Fibroblast of gingiva (primary cell): Measurements from ENCODE around the gene ATP6V0C.

Experiments used
- DNase-seq: peaks from one replicate; pipeline ENCODE4 v3.0.0-alpha.2; 2011; ENCODE audit warnings: low read depth

Gene ATP6V0C

DNA sequence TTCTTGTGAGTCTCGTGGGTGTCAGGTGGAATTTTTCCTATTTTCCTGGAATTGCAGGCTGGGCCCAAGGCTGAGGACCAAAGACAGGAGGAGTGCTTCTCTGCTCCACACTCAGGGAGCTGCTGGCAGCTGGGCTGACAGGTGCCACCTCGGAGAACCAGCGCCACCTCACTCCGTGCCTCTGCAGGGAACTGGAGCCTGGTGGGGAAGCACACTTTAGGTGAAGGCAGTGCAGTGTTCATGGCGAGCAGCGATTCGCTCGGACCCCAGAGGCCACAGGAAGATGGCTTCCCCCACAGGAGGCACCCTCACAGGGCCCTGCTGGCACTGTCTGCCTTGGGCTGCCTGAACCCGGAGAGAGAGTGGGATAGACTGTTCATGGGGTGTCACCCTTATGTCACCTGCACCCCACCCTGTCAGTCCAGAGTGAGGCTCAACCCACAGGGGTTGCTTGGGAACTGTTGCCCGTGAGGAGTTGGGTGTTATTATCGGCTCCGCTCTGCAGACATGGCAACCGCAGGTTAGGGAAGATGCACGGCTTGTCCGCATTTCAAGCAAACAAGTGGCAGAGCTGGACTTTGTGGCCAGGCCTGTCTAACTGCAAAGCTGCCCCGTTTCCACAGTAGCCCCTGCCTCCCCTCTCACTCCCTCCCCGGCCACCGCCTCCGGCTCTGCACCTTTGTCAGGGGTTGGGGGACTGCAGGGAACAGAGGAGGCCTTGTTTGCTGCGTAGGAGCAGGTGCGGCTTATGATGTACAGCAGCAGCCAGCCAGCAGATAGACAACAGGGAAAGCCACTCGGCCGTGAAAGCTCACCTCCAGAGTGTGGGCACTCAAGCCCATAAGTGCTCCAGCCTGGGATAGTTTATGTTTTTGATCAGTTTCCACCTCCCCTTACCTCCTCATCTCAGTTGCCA lies 23.3 kb upstream of the ATP6V0C start:
- DNase-seq: no peak

DNA sequence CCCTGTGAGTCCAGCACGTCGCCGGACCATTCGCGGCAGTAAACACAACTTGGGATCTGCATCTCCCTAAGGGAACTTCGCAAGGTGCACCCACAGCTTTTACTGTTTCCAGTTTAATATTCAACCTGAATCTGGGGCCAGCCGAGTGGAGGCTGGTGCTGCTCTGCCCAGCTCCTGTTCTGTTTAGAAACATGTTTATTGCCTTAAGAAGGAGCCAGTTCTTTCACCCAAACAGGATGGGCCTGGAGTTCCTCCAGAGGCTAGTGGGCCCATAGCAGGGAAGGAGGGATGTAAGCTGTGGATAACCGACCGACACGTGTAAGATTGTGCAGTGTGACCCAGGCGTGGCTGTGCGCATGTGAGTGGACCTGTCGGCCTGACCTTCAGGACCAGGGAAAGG lies 21.5 kb upstream of the ATP6V0C start:
- no peak for DNase-seq

DNA sequence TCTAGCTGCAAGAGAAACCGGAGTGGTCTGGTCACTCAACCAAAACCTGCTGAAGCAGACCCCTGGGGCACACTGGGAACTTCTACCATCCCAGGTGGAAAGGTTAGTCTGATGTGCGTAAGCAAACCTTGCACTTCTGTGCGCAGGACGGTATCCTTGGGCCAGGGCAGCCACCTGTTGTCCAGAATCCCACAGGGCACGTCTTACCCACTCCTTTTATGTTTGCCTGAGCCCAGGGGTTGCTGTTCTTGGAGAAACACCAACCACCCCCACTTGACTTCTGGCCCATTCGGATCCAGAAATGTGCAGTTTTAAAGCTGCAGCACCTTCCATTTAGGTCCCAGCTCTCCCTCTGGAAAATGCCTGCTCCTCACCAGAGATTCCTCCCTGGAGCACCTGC lies 20.1 kb upstream of the ATP6V0C start:
- DNase-seq: no peak

DNA sequence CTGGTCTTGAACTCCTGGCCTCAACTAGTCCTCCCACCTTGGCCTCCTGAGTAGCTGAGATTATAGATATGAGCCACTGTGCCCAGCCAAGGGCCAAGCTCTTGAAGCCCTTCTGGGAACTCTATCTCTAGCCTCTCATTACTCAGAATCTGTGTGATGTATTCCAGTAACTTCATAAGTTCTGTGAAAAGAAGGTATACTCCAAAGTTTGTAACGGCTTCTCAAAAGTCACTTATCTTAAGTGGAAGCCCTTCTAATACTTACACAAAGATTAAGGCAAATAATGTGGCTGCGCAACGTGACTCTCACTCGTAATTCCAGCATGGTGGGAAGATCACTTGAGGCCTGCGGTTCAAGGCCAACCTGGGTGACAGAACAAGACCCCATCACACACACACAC lies 19.1 kb upstream of the ATP6V0C start:
- DNase-seq: no peak

DNA sequence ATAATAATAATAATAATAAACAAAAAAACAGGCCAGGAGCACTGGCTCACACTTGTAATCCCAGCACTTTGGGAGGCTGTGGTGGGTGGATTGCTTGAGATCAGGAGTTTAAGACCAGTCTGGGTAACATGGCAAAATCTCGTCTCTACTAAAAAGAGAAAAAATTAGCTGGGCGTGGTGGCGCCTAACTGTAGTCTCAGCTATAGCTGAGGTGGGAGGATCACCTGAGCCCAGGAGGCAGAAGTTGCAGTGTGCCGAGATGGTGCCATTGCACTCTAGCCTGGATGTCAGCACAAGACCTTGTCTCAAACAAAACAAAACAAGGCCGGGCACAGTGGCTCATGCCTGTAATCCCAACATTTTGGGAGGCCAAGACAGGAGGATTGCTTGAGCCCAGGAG lies 18.7 kb upstream of the ATP6V0C start:
- no peak for DNase-seq

DNA sequence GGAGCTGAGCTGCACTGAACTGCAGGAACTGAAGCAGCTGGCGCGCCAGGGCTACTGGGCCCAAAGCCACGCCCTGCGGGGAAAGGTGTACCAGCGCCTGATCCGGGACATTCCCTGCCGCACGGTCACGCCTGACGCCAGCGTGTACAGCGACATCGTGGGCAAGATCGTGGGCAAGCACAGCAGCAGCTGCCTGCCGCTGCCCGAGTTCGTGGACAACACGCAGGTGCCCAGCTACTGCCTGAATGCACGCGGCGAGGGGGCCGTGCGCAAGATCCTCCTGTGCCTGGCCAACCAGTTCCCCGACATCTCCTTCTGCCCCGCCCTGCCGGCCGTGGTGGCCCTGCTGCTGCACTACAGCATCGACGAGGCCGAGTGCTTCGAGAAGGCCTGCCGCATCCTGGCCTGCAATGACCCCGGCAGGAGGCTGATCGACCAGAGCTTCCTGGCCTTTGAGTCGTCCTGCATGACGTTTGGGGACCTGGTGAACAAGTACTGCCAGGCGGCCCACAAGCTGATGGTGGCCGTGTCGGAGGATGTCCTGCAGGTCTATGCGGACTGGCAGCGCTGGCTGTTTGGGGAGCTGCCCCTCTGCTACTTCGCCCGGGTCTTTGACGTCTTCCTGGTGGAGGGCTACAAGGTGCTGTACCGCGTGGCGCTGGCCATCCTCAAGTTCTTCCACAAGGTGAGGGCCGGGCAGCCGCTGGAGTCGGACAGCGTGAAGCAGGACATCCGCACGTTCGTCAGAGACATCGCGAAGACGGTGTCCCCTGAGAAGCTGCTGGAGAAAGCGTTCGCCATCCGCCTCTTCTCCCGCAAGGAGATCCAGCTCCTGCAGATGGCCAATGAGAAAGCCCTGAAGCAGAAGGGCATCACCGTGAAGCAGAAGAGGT lies 17.3 kb upstream of the ATP6V0C start:
- DNase-seq: no peak

DNA sequence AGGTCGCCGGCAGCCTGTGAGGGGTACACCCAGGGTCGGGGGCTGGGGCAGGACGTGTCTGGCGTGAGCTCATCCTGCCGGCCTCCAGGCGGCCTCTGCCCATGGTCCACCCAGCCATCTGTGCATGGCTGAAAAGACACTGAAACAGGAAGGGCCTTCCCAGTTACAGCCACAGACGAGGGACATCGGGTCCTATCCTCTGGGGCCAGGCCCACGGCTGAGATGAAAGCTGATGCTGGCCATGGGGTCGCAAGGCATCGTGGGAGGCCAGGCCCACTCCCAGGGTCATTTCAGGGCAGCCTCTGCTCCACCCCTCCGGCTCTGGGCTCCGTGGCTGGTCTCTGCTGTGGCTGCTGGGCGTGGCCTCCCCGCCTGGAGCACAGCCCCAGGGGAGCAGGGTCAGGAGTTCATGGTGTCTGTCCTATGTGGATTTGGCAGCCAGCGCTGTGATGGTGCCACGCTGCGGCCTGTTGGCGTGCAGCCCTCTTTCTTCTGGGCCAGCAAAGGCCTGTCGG lies 16.6 kb upstream of the ATP6V0C start:
- DNase-seq: peak; percentile 18

DNA sequence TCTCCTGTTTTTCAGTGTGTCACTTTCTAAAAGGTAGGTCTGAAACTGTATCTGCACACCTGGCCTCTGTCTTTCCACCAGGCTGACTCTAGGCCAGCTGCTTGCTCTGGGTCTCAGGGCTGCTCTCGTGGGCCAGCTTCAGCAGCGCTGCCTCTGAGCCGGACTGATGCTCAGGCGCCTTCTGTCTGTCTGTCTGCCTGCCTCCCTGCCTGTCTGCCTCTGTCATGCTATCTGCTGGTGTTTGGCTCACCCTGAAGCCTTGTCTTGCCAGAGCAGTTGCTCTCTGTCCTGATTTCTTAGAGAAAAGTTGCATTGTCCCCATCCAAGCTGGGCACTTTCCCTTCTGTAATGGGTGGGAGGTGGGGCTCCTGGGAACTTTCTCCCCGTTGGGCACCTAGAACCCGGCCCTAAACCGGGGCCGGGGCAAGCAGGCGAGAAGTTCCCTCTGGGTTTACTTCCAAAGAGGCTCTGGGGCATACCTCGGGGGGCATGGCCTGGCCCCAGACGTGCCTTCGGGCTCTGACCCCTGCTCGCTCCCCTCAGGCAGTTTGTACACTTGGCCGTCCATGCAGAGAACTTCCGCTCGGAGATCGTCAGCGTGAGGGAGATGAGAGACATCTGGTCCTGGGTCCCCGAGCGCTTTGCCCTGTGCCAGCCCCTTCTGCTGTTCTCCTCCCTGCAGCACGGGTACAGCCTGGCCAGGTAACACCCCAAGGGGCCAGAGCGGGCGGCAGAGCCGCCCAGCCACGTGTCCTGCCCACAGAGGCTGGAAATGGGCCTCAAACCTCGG lies 15.9 kb upstream of the ATP6V0C start:
- DNase-seq: no peak

DNA sequence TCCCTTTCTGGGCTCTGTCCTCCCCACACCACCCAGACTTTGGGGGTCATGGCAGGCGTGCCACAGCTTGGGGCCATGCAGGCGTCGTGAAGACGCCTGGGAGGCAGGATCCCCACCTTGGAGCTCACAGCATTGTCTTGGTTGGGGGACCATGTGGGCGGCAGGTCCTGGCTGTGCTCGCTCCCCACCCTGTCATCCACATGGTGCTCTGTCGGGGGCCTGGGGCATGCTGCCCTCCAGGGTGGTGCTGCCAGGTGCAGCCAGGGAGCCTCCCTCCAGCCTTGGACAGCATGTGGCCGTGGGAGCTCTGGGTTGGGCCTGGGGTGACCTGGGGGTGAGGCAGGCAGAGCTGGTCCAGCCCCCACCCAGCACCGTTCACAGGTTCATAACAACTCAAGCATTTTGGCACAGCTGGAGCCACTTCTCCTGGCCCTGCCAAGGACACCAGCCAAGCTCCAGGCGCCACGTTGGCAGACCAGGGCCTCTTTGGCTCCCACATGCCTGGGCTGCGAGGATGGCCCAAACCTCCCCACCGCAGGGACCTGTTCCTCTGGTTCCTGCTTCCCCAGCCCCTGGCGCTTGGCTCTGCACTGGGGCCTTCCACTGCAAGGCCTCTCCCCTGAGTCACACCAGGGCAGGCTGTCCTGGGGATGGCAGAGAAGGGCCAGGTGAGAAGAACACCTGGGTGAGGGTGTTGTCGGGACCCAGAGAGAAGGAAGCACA lies 15.1 kb upstream of the ATP6V0C start:
- no peak for DNase-seq

DNA sequence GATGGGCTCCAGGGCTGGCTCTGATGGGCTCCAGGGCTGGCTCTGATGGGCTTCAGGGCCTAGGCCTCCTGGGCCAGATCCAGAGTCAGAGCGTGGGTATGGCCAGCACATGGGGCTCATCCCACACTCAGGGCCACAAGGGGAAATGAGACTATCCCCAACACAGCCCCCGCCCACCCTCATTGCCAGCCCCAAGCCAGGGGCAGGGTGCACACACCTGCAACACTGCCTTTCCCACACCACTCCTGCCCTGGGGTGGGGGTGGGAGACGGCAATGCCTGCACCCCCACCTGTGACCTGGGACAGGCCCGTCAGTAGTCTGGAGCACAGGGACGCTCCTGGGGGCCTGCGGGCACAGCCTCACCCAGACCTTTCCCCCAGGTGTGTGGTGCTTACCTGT lies 14.3 kb upstream of the ATP6V0C start:
- no peak for DNase-seq

DNA sequence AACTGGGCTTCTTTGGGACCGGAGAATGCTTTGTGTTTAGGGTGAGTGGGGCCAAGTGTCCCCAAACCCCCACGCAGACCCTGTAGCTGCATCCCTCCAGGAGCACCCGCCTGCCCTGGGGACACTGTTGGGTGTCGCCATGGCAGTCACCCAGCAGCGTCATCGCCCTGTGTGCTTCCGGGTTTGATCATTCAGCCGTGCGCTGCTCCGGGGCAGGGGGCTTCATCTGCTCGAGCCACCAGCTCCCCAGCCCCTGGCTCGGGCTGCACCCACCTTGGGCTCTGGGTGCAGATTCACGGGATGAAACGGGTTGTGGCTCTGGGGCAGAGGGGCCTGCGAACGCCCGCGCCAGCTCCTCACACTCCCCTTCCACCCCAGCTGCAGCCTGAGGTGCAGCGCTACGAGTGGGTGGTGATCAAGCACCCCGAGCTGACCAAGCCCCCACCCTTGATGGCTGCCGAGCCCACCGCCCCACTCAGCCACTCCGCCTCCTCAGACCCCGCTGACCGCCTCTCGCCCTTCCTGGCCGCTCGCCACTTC lies 13.8 kb upstream of the ATP6V0C start:
- no peak for DNase-seq

DNA sequence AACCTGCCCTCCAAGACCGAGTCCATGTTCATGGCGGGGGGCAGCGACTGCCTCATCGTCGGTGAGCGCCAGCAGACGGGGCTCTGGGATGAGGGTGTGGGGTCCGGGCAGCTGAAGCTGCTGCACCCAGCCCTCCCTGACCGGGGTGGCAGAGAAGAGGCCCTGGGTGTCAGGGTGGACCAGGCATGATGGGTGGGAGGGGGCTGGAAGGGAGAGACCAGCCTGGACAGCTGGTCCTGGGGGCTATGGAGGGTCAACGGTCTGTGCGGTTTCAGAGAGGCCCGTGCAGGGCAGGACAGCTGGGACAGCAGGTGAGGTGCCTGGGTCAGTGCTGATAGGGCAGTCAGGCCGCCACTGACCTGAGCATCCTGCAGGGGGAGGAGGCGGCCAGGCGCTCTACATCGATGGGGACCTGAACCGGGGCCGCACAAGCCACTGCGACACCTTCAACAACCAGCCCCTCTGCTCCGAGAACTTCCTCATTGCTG lies 13.3 kb upstream of the ATP6V0C start:
- DNase-seq: no peak

DNA sequence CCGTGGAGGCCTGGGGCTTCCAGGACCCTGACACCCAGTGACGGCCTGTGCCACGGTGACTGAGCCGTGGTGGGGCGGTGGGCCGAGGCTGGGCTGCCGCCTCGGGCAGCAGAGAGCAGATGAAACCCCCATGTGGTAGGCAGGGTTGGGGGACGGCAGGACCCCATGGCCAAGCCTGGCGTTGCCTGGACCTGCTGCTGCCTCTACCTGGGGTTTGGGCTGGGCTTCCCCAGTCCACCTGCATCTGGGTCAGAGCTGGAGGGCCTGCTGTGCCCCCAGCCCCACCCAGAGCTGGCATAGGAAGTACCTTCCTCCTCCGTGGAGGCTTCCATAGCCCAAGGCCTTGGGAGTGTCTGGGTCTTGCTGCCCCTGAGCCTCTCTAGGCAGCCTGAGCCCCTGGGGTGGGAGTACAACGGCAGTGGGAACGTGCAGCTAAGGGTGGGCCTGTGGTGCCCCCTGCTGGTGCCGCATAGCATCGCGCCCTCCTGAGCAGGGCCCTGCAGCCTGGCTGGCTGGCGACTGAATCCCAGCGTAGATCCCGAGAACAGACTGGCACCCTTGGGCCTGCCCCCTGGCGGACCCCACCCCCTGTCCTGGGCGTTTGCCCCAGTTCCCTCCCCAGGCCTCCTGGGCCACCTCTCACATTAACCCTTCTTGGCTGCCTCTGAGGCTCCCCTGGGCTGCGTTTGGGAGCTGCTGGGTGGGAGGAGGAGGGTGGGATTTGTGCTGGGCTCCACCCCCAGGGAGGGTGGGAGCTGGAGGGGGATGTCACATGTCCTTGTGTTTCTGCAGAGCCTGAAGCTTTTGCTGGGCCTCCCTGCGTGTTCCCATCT lies 12.6 kb upstream of the ATP6V0C start:
- DNase-seq: peak; percentile 64

DNA sequence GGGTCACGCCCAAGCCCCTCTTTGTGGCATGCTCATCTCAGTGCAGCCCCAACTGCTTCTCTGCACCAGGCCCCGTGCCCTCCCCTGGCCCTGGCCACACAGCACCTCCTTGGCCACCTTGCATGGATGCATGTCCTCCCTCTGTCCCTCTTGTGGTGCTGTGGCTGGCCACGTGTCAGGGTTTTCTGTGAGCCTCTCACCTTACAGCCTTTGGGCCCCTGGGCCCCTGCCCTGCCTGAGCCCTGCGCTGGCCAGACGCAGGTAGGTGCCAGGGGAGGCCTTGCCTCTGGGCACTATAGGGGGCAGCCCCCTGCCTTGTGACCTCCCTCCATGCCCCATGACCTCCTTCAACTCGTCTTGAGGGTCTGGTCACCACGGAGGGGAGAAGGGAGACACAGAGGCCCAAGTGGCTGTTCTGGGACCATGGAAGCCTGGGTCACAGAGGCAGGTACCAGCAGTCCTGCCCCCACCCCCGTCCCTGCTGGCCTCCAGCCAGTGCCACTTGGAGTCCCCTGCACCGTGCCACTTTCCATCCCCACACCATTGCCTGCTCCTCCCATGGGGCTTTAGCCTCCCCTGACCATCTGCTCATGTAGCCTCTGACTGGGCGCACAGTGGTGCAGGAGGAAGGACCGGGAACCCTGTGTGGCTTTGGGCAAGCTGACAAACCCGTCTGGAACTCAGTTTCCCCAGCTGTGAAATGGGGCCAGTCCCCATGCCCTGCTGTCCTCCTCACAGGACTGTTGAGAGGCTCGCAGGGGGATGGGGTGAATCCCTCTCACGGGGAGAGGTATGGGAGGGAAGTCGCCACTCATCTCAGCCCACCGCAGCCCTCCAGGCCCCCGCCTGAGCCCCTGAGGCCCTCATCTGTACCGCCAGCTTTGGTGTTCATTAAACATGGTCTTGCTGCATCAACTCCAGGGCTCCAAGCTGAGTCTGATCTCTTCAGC lies 11.5 kb upstream of the ATP6V0C start:
- no peak for DNase-seq

DNA sequence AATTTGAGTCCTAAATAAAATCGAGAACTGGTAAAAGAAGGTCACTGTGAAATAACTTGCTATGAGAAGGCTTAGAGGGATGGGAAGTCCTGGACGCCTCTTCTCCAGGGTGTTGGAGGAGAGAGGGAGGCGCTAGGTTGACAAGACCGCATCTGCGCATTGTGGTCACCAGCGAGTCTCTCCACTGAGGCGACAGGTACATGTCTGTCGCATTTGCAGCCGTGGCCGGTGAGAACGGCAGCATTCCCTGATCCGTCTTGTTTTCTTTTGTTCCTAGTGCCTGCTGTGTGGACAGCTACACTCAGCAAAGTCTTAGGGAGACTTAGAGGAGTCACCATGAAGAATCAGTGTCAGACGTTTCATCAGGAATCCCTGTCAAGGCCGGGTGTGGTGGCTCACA lies 8.1 kb upstream of the ATP6V0C start:
- DNase-seq: no peak

DNA sequence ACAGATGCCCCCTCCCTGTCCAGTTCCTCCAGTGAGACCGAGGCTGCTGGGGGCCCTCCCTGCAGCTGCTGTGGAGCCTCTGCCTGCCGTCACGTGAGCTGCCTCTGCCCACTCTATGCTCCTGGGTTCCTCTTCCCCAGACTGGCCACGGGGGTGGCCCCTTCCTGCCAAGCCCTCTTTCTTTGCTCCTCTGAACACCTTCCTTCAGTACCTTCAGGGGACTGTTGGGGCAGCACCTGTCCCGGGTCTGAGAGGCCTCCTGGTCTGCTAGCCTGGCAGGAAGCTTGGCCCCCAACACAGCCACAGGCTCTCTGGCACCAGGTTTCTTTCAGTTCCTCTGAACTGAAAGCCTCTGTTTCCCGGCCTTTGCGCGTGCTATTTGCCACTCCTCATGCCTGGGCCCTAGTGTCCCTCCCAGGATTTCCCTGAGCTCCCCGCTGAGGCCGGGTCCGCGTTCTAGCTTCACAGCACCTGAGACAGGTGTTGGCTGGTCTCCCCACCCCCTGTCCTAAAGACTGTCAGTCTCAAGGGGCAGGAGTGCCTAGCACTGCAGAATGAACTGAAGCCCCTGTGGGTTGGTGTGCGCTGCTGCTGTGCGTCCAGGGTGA lies 6.6 kb upstream of the ATP6V0C start:
- no peak for DNase-seq

DNA sequence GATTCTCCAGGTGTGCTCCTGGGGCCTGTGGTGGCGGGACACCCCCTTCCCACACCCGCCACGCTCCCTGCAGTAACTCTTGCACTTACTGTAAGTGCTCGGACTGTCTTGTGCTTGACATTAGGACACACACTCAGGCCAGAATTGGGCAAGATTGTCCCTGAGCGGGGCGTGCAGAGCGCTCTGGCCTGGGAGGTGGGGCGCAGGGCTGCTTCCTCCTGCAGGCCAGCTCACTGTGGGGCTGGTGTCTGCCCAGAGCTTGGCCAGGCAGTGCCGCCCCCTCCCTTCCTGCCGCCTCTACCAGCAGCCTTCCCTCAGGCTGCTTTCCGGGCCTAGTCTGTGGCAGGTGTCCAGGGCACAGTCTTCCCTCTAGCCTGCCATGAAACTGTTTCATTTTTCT lies 6.1 kb upstream of the ATP6V0C start:
- DNase-seq: no peak

DNA sequence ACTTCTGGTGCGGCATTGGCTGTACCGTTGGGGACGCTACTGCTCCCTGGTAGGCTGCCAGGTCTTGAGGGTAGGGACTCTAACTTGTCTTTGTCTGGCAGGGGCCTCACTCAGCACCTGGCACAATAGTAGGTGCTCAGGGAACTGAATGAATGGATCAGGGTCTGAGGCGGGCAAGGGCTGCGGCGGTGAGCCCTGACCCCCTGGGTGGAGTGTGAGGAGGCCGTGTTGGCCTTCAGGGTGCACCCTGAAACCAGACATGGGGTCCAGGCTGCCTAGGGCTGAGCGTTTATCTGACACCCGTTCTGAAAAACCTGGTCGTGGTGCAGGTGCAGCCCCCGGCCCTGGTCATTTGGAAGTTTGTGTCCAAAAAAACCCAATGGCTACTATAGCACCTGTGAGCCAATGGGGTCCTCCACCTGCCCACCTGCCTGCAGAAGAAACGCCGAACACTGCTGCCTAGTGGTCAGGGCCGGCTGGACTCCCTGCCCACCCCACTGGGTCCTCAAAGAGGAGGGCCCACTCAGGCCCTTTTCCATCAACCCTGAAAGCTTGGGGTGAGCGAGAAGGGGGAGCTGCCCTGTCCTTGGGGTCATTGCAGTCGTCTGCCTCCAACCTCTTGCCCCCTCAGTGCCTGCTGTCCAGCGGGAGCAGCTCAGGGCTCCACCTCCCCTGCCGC lies 4.9 kb upstream of the ATP6V0C start:
- no peak for DNase-seq
